Keratinocyte (primary cell): ENCODE measurements around the gene LAT. TPM values are rescaled to one million over a fixed set of nuclear protein-coding genes. Genes with fewer than 3 reads are reported as not detected.

ENCODE experiments used
- DNase-seq: peaks from one replicate; pipeline ENCODE4 v3.0.0-alpha.2; 2011; ENCODE audit warnings: low read depth, missing footprints, low spot score
- FAIRE-seq: peaks from 2 replicates; lab custom pipeline; 2011; peaks lifted over from hg19 to GRCh38; lab: Jason Lieb, UNC
- H2AFZ ChIP-seq: 2 replicates; pipeline ENCODE4 v1.6.0; 2012; ENCODE audit warnings: low read length, control low read depth, inconsistent platforms; ENCODE audit not compliant: control insufficient read depth
- H3K27ac ChIP-seq: 2 replicates; pipeline ENCODE4 v1.5.1; 2011; ENCODE audit warnings: low read length; ENCODE audit not compliant: control insufficient read depth, insufficient read depth
- H3K27me3 ChIP-seq: 3 replicates; pipeline ENCODE4 v1.6.0; 2011; ENCODE audit warnings: low read length; ENCODE audit not compliant: control insufficient read depth, insufficient read depth; ENCODE audit errors: extremely low read depth
- H3K36me3 ChIP-seq, 2 experiments: 2 replicates in 1 of 2; 3 replicates in 1 of 2; pipeline ENCODE4 v1.5.1; 2011; ENCODE audit warnings: low read length in 2 of 2, mild to moderate bottlenecking in 1 of 2; ENCODE audit not compliant: control insufficient read depth in 2 of 2, insufficient read depth in 2 of 2; ENCODE audit errors: extremely low read depth in 1 of 2
- H3K4me1 ChIP-seq: 3 replicates; pipeline ENCODE4 v1.5.1; 2011; ENCODE audit warnings: low read length; ENCODE audit not compliant: control insufficient read depth, insufficient read depth; ENCODE audit errors: extremely low read depth
- H3K4me2 ChIP-seq: 3 replicates; pipeline ENCODE4 v1.6.0; 2011; ENCODE audit warnings: low read depth, low read length; ENCODE audit not compliant: control insufficient read depth, insufficient read depth; ENCODE audit errors: extremely low read depth
- H3K4me3 ChIP-seq, 3 experiments: fragments of 200-600 bp in 1 of 3; sonication (generic) in 1 of 3; 2 replicates in 2 of 3; 3 replicates in 1 of 3; pipeline ENCODE4 v1.5.1; 2011 to 2016; ENCODE audit warnings: low read length in 3 of 3, mild to moderate bottlenecking in 3 of 3, control low read depth in 2 of 3, inconsistent platforms in 1 of 3, low read depth in 1 of 3, mixed read lengths in 1 of 3, mixed run types in 1 of 3, moderate library complexity in 1 of 3; ENCODE audit not compliant: control insufficient read depth in 2 of 3, insufficient read depth in 2 of 3; ENCODE audit errors: extremely low read depth in 1 of 3
- H3K79me2 ChIP-seq: 2 replicates; pipeline ENCODE4 v1.6.0; 2012; ENCODE audit warnings: low read length; ENCODE audit not compliant: control insufficient read depth, insufficient read depth
- H3K9ac ChIP-seq: 3 replicates; pipeline ENCODE4 v1.6.0; 2011; ENCODE audit warnings: low read length; ENCODE audit not compliant: control insufficient read depth, insufficient read depth; ENCODE audit errors: extremely low read depth
- H3K9me1 ChIP-seq: 3 replicates; pipeline ENCODE4 v1.6.0; 2011; ENCODE audit warnings: low read length; ENCODE audit not compliant: control insufficient read depth, insufficient read depth; ENCODE audit errors: extremely low read depth
- H3K9me3 ChIP-seq: 2 replicates; pipeline ENCODE4 v1.5.1; 2012; ENCODE audit warnings: low read depth, low read length; ENCODE audit not compliant: control insufficient read depth
- H4K20me1 ChIP-seq: 3 replicates; pipeline ENCODE4 v1.6.0; 2011; ENCODE audit warnings: low read length; ENCODE audit not compliant: control insufficient read depth, insufficient read depth; ENCODE audit errors: extremely low read depth
- EZH2 ChIP-seq: IDR thresholded peaks from one replicate; pipeline ENCODE4 v1.6.1; 2012; ENCODE audit warnings: inconsistent platforms, mild to moderate bottlenecking, low read length, moderate library complexity
- dilution Hi-C: fragments of 300-500 bp; cut with MboI; formaldehyde crosslinking; loops from one replicate; pipeline ENCODE4 v1.7.0; 2020; ENCODE audit warnings: low sequenced_read_pairs; ENCODE audit not compliant: extremely low pct_ligation_motif_present
- polyA plus RNA-seq, 5 experiments: library from polyadenylated mRNA; depleted of rRNA in 3 of 5; stranded (reverse) in 3 of 5; stranded (forward) in 1 of 5; unstranded in 1 of 5; fragments of >200 nt; gene quantifications; 1 replicate in 1 of 5; 2 replicates in 3 of 5; 3 replicates in 1 of 5; pipeline versions ENCODE4 v1.2.1 to v1.2.3, GENCODE V29; 2011 to 2012; ENCODE audit warnings: missing spikeins in 2 of 5, low read depth in 1 of 5, low replicate concordance in 1 of 5
- TF ChIP-seq, protein P1 (sequence below), 3 experiments: IDR thresholded peaks in 1 of 3; conservative IDR thresholded peaks in 1 of 3; optimal IDR thresholded peaks in 1 of 3; 2 replicates in 2 of 3; 3 replicates in 1 of 3; pipeline versions ENCODE3 to v1.5.1; 2011; ENCODE audit warnings: low read length in 3 of 3, mild to moderate bottlenecking in 3 of 3, moderate library complexity in 2 of 3, control low read depth in 1 of 3, inconsistent platforms in 1 of 3; ENCODE audit not compliant: insufficient read depth in 2 of 3; ENCODE audit errors: extremely low read depth in 1 of 3

Gene LAT
- polyA plus RNA-seq, 1 donor (not counting 4 experiments of a cell fraction or from before 2014, with no cell fraction given) = 1.2 TPM

DNA sequence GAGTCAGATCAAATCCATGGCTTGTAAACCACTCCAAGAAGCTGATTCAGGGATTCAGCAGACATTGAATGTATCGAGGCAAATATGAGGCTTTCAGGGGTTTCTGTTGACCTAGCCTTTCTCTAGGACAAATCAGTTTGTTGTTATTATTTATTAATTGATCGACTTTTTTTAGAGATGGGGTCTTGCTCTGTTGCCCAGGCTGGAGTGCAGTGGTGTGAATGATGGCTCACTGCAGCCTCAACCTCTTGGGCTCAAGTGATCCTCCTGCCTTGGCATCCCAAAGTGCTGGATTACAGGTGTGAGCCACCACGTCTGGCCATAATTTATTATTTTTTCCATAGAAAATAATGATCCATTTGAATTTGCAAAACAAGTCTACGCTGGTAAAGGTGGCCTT, 27.0 kb downstream of the LAT start:
- Histone ChIP-seq H3K4me1 (no peaks in the 10 kb centered on the region), H3K9me3 (no peaks in the 10 kb centered on the region), H3K79me2 (no peaks in the 10 kb centered on the region), H3K4me2 (no peak overlapping the region), H3K36me3 (no peaks in the 10 kb centered on the region), H3K27ac (no peak overlapping the region), H4K20me1 (no peaks in the 10 kb centered on the region), H3K9me1 (no peaks in the 10 kb centered on the region), H3K9ac (no peak overlapping the region), H3K4me3 (no peak overlapping the region), H2AFZ (no peak overlapping the region), H3K27me3 (no peaks in the 10 kb centered on the region)
- FAIRE-seq (no peak), DNase-seq (no peak)
- dilution Hi-C loops = no loop called here
- TF ChIP-seq, protein P1, sequence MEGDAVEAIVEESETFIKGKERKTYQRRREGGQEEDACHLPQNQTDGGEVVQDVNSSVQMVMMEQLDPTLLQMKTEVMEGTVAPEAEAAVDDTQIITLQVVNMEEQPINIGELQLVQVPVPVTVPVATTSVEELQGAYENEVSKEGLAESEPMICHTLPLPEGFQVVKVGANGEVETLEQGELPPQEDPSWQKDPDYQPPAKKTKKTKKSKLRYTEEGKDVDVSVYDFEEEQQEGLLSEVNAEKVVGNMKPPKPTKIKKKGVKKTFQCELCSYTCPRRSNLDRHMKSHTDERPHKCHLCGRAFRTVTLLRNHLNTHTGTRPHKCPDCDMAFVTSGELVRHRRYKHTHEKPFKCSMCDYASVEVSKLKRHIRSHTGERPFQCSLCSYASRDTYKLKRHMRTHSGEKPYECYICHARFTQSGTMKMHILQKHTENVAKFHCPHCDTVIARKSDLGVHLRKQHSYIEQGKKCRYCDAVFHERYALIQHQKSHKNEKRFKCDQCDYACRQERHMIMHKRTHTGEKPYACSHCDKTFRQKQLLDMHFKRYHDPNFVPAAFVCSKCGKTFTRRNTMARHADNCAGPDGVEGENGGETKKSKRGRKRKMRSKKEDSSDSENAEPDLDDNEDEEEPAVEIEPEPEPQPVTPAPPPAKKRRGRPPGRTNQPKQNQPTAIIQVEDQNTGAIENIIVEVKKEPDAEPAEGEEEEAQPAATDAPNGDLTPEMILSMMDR (optimal IDR thresholded peaks at IDR 0.05 in 1 of 3, IDR thresholded peaks at IDR 0.05 in 1 of 3, conservative IDR thresholded peaks at IDR 0.05 in 1 of 3; ENCODE audit: extremely low read depth in 1 of 3, insufficient read depth in 2 of 3, low read length in 3 of 3) = no peak
- no peak for TF ChIP-seq EZH2

GRCh38 chr16:29012913-29013553, 28.2 kb downstream of the LAT start:
- FAIRE-seq = no peak
- no peak for DNase-seq
- Histone ChIP-seq H3K4me1 (no peaks in the 10 kb centered on the region), H2AFZ (no peak overlapping the region), H3K9me1 (no peaks in the 10 kb centered on the region), H3K27ac (no peak overlapping the region), H4K20me1 (no peaks in the 10 kb centered on the region), H3K36me3 (no peaks in the 10 kb centered on the region), H3K27me3 (no peaks in the 10 kb centered on the region), H3K79me2 (no peaks in the 10 kb centered on the region), H3K4me2 (no peak overlapping the region), H3K9ac (no peak overlapping the region), H3K4me3 (no peak overlapping the region), H3K9me3 (no peaks in the 10 kb centered on the region)
- dilution Hi-C loops = no loop called here
- TF ChIP-seq, protein P1 (optimal IDR thresholded peaks at IDR 0.05 in 1 of 3, IDR thresholded peaks at IDR 0.05 in 1 of 3, conservative IDR thresholded peaks at IDR 0.05 in 1 of 3; ENCODE audit: extremely low read depth in 1 of 3, insufficient read depth in 2 of 3, low read length in 3 of 3) = no peak
